Measurements from ENCODE around the gene CADM4.

- TF ChIP-seq POLR2A (IDR thresholded peaks at IDR 0.05) (no peak), CTCF (IDR thresholded peaks at IDR 0.05) (no peak)
Observed at GRCh38 chr19:43626838-43627237, 12.8 kb downstream of the CADM4 start.

Measured in thyroid gland (tissue), 4 donors.